AG04450 (cell line): ENCODE measurements around the gene SAMD10. TPM values are rescaled to one million over a fixed set of nuclear protein-coding genes. Genes with fewer than 3 reads are reported as not detected.

Experiments used
- CTCF ChIA-PET: fragments of 300-600, 350-600 bp; formaldehyde crosslinking; extraction: SDS; loops from one replicate; lab custom pipeline; 2022; ENCODE audit warnings: antibody characterized with exemption, inconsistent platforms; lab: Charles Lee
- POLR2A ChIA-PET: fragments of 350-600 bp; formaldehyde crosslinking; extraction: SDS; loops from one replicate; lab custom pipeline; 2021; ENCODE audit warnings: antibody characterized with exemption, inconsistent platforms; lab: Yijun Ruan, JAX
- DNase-seq: peaks from one replicate; pipeline ENCODE4 v3.0.0-alpha.2; 2011; ENCODE audit warnings: low read depth, low spot score
- H3K27ac ChIP-seq: one replicate; pipeline ENCODE4 v1.5.1; 2012; ENCODE audit warnings: low read depth, low read length, control low read depth
- H3K27me3 ChIP-seq: one replicate; pipeline ENCODE4 v1.6.0; 2012; ENCODE audit warnings: low read length; ENCODE audit not compliant: control insufficient read depth, insufficient read depth
- H3K4me3 ChIP-seq: 2 replicates; pipeline ENCODE4 v1.5.1; 2011; ENCODE audit warnings: mild to moderate bottlenecking, low read depth, low read length, control low read depth
- H3K9me3 ChIP-seq: 2 replicates; pipeline ENCODE4 v1.5.1; 2012; ENCODE audit warnings: low read length; ENCODE audit not compliant: control insufficient read depth, insufficient read depth
- polyA plus RNA-seq: library from polyadenylated mRNA; depleted of rRNA; stranded (reverse); fragments of >200 nt; gene quantifications from 2 replicates; pipeline ENCODE4 v1.2.3, GENCODE V29; 2011
- TF ChIP-seq, protein P1 (sequence below): IDR thresholded peaks from 2 replicates; pipeline ENCODE4 v1.5.1; 2011; ENCODE audit warnings: low read depth, low read length, control low read depth, inconsistent platforms

The SAMD10 gene
- polyA plus RNA-seq, 1 experiment, result 1.3 TPM

DNA sequence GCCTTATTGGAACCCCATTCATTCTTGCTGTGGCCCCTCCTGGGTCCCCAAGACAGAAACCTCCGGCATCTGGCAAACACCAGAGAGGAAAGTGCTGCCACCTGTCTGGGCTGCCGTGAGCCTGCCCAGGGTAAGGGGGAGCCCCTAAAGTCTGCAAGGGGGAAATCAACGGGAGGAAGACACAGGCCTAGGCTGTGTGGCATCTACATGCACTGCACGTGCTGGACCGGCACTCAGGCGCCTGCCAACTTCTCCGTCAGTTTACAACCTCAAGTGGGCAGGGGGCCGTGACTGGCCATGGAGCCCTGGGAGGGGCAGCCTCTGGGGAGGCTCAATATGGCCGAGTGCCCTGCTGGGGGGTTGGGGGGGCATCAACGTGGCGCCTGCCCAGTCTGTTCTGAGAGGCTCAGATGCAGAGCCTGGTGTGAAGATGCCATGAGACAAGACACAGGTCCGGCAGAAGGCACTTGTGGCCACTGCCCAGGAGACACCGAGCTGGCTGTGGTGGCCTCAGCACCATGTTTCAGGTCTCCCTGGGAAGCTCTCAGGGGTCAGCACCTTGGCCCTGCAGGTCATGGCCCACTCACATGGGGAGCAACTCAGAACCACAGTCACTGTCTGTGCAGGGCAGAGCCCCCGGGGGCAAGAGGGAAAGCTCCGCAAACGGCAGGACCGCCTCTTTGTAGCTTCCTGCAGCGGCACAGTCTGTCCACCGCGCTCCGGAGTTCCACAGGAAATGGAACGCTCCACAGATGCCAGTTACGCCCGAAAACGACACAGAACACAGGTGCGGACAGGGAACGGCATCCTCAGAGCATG, 31.6 kb downstream of the SAMD10 start:
- TF ChIP-seq, protein P1, sequence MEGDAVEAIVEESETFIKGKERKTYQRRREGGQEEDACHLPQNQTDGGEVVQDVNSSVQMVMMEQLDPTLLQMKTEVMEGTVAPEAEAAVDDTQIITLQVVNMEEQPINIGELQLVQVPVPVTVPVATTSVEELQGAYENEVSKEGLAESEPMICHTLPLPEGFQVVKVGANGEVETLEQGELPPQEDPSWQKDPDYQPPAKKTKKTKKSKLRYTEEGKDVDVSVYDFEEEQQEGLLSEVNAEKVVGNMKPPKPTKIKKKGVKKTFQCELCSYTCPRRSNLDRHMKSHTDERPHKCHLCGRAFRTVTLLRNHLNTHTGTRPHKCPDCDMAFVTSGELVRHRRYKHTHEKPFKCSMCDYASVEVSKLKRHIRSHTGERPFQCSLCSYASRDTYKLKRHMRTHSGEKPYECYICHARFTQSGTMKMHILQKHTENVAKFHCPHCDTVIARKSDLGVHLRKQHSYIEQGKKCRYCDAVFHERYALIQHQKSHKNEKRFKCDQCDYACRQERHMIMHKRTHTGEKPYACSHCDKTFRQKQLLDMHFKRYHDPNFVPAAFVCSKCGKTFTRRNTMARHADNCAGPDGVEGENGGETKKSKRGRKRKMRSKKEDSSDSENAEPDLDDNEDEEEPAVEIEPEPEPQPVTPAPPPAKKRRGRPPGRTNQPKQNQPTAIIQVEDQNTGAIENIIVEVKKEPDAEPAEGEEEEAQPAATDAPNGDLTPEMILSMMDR, result no peak
- POLR2A ChIA-PET, result no interaction called here
- H3K9me3 ChIP-seq, result peaks cover 10% of the 10 kb centered on the region; the same call in 1 of the 2 replicates
- H3K27ac ChIP-seq, result no peak overlapping the region
- no peaks in the 10 kb centered on the region for H3K27me3 ChIP-seq
- DNase-seq, result no peak
- CTCF ChIA-PET, result no interaction called here
- no peak overlapping the region for H3K4me3 ChIP-seq

- Histone ChIP-seq H3K9me3 (peaks cover 10% of the 10 kb centered on the region; the same call in 1 of the 2 replicates), H3K27ac (no peak overlapping the region), H3K4me3 (no peak overlapping the region), H3K27me3 (no peaks in the 10 kb centered on the region)
- CTCF ChIA-PET, result no interaction called here
- TF ChIP-seq, protein P1, result no peak
- POLR2A ChIA-PET, result no interaction called here
- DNase-seq, result no peak
These were observed 32.3 kb downstream of the SAMD10 start for GRCh38 chr20:63946986-63947637.

DNA sequence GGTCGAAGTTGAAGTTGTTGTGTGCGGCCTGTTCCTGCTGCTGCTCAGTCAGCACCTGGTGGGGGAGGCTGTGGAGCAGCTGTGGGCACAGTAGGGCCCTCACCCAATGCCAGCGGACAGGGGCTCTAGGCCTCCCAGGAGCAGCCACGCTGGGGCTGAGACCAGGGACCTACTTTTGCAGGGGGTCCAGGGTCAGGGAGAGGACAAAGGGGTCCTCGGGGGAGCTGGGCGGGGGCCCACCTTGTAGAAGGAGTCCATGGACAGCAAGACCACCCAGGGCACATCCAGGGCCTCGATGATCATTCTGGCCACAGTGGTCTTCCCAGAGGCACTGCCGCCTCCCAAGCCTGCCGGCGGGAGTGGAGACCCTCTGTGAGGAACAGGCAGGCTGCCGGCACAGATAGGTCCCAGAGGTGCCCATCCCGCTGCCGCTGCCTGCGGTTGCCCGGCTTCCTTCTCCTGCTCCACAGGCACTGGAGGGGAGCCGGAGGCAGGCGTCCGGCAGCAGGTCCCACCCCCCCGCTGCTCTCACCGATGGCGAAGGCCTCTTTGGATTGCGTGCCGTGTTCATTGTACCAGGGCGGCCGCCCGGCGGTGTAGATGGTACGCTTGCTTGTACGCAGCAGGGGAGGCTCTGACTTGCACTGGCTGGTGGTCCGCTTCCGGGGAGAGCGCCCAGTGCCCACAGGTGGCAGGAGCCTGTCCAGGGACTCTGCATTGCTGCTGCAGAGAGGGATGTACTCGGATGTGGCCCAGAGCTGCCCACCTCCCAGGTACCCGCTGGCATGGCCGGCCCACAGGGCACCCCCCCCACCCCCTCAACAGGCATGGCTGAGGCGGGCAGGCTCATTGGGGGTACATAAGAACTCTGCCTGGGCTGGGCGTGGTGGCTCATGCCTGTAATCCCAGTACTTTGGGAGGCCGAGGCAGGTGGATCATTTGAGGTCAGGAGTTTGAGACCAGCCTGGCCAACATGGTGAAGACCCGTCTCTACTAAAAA, 33.2 kb downstream of the SAMD10 start:
- H3K27ac ChIP-seq, result no peak overlapping the region
- H3K9me3 ChIP-seq, result peaks cover 15% of the 10 kb centered on the region; the same call in 1 of the 2 replicates
- CTCF ChIA-PET, result no interaction called here
- TF ChIP-seq, protein P1, result no peak
- no peak overlapping the region for H3K4me3 ChIP-seq
- no peak for DNase-seq
- POLR2A ChIA-PET, result no interaction called here
- no peaks in the 10 kb centered on the region for H3K27me3 ChIP-seq

DNA sequence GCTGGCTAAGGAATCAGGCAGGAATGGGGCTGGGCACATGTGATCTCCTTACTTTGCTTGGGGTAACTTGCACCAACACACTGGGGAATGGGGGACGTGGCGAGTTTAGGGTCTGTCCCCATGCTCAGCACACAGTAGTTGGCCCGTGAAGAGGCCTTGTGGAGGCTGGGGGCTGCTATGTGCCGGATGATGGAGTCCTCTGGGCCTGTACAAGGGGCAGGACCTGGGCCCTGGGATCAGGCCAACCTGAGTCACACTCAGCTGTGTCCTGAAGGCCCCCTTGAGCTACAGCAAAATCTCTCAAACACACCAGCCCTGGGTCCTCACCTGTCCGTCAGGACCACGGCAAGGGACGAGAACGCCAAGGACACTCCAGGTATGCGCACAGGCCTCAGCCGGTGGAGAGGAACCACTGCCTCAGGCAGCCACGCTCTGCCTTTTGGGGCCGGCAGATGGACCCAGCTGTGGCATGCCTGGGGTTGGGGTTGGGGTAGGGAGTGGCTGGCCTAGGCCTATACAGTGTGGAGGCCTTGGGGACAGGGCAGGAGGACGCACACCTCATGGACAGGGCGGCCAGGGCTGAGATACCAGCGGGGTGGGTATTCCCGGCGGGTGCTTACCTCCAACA, 34.3 kb downstream of the SAMD10 start:
- H3K9me3 ChIP-seq, result peaks cover 26% of the 10 kb centered on the region; the same call in 1 of the 2 replicates
- H3K4me3 ChIP-seq, result no peak overlapping the region
- no peaks in the 10 kb centered on the region for H3K27me3 ChIP-seq
- ChIA-PET CTCF (no interaction called here), POLR2A (no interaction called here)
- H3K27ac ChIP-seq, result no peak overlapping the region
- TF ChIP-seq, protein P1, result no peak
- no peak for DNase-seq
